Measurements from ENCODE around the gene URGCP.
A peak's percentile ranks its signal among the peaks of the same experiment; 100 is the strongest.

URGCP gene, protein sequence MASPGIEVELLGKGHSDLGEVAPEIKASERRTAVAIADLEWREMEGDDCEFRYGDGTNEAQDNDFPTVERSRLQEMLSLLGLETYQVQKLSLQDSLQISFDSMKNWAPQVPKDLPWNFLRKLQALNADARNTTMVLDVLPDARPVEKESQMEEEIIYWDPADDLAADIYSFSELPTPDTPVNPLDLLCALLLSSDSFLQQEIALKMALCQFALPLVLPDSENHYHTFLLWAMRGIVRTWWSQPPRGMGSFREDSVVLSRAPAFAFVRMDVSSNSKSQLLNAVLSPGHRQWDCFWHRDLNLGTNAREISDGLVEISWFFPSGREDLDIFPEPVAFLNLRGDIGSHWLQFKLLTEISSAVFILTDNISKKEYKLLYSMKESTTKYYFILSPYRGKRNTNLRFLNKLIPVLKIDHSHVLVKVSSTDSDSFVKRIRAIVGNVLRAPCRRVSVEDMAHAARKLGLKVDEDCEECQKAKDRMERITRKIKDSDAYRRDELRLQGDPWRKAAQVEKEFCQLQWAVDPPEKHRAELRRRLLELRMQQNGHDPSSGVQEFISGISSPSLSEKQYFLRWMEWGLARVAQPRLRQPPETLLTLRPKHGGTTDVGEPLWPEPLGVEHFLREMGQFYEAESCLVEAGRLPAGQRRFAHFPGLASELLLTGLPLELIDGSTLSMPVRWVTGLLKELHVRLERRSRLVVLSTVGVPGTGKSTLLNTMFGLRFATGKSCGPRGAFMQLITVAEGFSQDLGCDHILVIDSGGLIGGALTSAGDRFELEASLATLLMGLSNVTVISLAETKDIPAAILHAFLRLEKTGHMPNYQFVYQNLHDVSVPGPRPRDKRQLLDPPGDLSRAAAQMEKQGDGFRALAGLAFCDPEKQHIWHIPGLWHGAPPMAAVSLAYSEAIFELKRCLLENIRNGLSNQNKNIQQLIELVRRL

DNA sequence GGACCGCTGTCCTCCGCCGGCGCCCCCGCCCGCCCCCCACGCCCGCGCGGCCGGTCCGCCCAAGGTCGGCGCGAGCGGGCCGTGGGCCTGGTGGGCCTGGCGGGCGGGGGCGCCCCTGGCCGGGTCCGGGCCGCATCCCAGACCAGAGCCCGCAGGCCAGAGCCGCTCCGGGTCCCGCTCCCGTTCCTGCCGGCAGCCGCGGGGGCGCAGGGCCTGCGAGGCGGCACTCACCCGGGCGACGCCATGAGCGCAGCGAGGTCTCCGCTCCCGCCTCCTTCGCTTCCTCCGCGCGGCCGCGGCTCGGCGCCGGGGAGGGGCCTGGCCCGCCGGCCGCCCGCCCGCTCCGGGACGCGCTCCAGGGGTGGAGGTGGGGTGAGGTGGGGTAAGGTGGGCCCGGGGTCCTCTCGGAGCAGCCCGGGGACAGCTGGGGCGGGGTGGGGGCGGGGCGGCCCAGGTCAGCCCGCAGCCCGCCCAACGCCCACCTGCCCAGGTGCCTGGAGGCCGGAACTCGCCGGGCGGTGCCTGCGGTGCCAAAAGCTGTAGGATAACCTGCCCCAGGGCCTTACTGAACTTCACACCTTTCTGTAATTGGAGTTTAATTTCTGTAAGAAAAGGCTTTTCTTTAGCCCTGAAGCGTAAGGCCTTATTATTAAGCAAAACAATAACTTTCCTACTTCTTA lies at the start of gene URGCP:
URGCP (minus strand) TSS at position 266 of the 680 bp plus-strand sequence; CDS start at position 245, 21 bp downstream.
- DNase-seq (ENCODE audit: low spot score), result peak; percentile 36

DNA sequence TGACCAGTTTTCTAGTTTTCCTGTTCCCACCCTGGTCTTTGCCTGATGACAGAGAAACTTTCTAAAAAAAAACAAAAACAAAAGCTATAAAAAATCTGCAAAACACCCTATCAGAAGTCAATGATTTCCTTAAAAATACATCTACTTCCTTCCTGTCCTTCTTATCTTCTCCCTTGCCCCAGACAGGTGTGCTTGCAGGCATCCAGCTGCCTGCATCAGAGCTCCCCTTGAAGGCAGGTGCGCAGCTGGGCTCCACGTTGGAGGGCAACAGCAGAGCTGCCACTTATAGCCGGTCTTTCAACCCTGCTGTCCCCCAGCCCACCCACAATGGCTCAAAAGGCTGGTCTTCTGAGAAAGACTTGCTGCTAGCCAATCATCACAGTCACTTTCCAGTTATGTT lies 49.6 kb upstream of the URGCP start:
- DNase-seq (ENCODE audit: low spot score), result no peak

DNA sequence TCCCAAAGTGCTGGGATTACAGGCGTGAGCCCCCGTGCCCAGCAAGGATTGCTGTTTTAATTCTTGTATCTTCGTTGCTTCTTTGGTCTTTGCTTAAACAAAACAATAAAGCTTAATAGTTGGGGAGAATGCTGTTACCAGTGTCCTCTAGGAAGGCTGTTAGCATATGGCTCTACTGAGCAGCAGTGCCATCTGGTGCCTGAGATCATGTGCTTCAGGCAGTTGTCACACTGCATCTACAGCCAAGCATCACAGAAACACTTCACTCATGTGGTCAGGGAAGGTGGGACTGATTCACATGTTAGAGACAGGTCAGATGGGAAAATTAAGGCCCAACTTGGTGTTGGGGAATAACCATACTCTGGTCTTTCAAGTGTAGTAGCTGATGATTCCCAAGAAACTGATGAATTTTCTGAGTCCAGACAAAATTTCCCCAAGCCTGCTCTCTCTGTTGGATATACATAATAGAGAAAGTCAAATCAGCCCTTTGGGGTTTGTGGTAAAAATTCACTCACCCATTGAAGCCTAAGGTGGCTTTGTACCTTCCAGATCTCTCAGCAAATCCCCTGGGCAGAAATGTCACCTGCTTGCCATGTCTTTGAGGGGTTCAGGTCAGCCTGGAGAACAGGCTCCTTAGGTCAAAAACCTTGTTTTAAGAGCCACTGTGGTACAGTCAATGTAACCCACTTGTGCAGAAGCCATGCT lies 48.3 kb upstream of the URGCP start:
- DNase-seq (ENCODE audit: low spot score), result no peak

DNA sequence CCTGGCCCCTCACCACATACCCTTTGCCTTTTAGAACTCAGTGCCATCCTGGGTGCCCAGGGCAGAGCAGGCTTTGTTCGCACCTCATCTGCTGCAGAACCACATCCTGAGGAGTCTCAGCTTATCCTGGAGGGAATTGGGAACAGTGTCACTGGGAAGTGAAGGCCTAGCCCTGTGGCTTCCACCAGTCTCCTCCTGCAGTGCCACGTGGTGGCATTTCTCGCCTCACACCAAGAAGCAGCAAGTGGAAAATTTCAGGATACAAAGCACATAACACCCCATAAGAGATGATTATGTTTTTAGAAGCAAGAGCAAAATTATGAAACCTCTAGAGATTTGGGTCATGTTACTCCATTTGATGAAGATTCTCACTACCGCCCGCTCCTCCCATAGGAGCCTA lies 46.7 kb upstream of the URGCP start:
- no peak for DNase-seq (ENCODE audit: low spot score)

DNA sequence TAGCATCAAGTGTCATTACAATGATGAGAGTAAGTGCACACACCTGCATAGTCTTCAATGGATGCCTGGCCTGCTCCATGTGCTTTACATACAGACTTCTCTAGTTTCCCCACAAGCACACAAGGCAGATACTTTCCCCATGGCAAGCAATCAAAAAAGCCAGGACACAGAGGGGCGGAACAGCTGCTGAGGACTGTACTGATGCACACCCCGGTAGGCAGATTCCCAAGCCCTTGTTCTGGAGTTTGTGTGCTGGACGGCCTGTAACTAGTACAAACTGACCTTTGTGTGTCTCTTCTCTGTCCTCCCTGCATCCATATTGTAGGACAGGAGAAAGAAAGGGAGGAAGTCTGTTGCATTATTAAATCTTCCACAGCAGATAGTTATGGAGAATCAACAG lies 45.6 kb upstream of the URGCP start:
- DNase-seq (ENCODE audit: low spot score), result no peak

DNA sequence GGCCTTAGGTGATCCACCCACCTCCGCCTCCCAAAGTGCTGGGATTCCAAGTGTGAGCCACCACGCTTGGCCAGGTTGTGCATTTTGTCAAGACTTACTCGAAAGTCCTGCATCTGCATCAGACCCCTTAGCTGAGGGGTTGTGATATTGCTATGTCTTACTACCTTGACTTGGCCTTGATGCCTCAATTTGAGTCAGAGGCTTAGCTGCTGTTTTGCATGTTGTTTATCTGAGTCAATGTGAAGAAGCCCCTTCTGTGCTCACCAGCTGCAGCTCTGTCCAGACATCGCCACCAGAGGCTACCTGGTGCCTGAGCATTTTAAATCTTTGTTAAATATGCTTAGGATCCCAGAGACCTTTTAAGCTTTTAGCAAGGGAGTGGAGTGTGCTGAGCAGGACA lies 37.9 kb upstream of the URGCP start:
- no peak for DNase-seq (ENCODE audit: low spot score)

DNA sequence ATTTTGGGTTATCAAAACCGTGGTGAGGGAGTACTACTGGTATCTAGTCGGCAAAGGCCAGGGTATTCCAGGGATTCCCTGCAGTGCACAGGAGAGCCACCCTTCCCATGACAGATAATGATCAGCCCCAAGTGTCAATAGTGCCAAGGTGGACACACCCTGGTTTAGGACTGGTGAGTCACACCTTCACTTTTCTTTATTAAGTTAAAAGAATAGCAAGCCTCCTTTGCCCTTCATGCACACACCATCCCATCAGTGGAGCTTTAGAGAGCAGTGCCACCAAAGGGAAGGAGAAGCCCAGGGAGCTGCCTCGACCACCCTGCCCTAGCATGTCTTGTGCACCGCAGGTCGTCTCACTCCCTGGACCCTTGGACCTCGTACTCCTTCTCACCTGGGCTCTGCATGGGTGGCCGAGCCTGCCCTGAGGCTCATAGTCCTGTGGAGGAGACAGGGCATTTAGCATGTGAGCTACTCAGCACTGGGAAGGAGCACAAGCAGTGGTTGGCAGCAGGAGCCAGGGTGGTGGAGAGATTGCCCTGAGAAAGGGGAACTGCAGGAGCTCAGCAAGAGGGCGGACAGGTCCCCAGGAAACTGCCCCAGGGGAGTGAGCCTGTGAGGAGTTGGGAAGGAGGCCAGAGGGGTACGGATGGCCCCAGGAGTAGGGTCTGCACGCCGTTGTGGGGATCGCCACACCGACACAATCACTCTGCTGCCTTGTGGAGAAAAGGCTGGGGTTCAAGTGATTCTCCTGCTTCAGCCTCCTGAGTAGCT lies 37.2 kb upstream of the URGCP start:
- no peak for DNase-seq (ENCODE audit: low spot score)

DNA sequence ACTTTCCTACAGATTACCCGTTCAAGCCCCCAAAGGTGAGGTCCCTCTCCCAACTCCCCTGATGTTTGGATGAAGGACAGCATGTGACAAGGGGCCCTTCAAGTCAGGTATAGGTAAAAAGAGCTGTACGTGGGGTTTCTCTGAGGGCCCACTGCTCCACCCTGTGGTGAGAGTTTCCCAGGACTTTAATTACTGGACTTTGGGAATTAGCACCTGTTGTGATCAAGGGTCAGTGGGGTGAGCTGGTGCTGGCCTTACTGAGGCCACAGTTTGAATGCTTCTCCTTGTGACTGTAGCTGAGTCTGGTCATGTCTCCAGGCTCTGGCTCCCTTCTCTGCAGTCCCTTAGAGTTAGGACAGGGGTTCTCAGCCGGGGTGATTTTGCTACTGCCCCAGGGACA lies 36.6 kb upstream of the URGCP start:
- no peak for DNase-seq (ENCODE audit: low spot score)

DNA sequence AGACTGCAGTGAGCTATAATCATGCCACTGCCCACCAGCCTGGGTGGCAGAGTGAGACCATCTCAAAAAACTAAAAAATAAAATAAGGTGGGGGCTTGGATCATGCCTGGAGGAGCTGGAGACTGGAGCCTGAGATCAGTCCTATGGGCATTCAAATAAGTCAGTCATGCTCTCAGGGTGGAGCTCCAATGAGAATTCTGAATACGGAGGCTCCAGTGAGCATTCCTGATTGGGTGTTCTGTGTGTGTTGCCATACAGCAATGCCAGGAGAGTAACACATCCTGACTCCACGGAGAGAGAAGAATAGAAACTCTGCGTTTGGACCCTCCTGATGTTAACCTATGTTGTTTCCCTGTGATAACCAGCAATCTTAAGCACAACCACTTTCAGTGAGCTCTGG lies 35.9 kb upstream of the URGCP start:
- DNase-seq (ENCODE audit: low spot score), result no peak

DNA sequence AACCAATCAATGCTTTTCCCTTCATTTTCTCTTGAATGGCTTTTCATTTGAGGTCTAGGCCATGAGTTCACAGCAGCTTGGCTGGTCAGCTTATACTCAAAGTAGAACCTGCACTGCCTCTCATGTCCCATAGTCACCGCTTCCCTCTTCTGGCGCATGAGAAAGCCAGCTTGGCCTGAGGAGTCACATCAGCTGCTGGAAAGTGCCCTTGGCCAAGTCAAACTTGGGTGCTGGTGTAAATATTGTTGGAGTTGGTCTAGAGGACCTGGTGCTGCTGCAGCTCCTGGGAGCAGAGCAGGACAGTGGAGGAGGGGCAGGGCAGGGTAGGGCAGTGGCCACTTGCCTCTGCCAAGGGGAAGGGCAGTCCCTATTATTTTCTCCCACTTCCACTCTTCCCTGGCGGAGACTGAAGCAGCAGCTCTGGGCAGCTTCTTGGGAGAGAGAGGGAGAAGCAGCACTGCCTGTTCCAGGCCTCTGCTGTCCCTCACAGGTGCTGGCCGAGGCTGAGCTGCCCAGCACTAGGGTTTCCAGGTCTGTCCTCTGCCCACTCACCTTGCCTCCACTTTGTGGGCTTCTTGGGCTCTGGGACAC lies 32.6 kb upstream of the URGCP start:
- DNase-seq (ENCODE audit: low spot score), result no peak

DNA sequence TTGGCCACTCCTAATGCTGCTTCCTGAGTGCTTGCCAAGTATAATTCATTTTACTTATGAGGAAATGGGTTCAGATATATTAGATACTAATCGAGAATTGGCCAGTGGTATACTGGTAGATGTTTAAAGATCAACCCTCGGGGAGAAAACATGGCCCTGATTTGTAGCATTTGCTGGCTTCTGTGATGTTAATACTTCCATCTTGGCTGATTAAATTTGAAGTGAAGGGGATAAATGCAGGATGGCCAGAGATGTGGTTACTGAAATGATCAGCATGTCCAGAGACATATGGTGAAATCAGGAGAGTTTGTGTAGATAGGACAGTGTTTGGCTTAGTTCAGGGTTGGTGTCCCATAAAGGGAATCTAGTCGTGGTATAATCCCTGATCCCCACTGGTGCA lies 31.0 kb upstream of the URGCP start:
- no peak for DNase-seq (ENCODE audit: low spot score)

DNA sequence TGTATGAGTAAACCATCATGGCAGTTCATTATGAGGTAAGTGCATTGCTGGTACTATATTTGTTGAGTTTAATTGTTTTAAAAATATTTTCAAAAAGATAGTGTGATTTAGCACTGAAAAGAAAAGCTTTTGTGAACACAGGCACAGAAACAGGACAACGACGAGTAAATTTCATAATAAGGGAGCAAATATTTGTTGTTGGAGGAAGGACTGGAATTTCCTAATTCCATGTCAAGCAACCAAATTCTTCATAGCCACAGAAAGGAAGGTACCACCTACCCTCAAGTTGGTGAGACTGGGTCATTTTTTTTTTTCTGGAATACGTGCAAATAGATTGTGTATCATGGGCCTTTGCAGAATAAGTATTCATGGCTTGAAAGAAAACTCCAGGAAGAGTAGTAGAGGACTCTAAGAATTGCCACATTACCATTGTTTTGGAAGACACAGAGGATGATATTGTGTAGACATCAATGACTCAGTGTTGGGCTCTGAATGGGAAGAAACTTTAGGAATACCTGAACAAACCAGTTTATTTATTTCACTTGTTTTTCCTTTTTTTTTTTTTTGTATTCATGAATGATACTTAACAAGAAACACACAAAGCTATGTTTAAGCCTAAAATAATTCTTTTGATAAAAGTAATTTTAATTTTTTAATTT lies 27.6 kb upstream of the URGCP start:
- DNase-seq (ENCODE audit: low spot score), result no peak

DNA sequence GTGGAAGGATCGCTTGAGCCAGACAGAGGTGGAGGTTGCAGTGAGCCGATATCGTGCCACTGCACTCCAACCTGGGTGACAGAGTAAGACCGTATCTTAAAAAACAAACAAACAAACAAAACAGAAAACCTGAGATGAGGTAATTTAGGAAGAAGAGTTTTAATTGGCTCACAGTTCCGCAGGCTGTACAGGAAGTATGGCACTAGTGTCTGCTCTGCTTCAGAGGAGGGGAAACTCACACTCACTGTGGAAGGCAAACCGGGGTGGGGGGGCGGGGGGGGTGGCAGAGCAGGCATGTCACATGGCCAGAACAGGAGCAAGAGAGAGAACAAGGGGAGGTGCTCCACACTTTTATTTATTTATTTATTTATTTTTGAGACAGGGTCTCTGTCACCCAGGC lies 24.9 kb upstream of the URGCP start:
- peak; percentile 8 for DNase-seq (ENCODE audit: low spot score)

DNA sequence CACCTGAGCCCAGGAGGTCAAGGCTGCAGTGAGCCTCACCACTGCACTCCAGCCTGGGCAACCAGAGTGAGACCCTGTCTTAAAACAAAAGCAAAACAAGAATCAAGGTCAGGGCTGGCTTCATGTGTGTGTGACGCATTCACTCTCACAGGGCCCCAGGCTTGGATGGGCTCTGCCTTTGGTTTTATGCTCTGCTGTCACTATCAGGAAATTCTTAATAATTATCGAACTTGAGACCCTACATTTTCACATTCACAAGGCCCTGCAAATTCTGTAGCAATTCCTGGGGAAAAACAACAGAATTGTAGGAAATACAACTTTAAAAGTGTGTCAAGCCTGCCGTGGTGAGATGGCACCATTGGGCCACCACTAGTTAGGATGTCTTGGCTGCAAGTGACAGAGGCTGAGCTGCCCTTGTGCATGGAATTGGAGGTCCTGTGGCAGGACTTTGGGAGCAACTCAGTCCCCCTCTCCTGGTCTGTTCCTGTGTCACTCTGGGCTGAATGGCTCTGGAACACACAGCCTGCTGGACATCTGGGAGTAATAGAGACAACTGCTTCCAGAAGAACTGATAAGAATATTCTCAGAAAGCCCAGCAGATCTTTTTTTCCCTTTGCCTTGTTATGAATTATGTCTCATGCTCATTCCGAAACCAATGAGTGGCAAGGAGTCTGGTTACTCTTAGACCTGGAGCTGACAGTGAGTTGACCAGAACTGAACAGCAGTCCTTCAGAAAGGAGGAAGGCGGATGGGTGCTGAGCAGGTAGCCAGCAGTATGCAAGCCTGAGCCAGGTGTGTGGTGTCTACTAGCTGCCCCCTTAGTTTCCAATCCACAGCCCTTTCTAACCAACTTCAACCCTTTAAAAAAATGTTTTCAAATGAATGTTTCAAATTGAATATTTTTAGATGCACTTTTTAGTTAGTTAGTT lies 23.4 kb upstream of the URGCP start:
- no peak for DNase-seq (ENCODE audit: low spot score)

DNA sequence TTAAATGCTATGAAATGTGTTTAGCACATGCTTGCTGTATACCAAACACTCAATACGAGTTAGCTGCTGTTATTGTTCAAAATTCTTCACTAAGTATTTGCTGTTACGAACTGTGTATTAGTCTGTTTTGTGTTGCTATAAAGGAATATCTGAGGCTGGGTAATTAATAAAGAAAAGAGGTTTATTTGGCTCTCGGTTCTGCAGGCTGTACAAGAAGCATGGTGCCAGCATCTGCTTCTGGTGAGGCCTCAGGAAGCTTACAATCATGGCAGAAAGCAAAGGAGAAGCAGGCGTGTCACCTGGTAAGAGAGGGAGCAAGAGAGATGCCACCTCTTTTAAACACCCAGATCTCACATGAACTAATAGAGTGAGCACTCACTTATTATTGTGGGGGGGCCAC lies 21.4 kb upstream of the URGCP start:
- DNase-seq (ENCODE audit: low spot score), result no peak

DNA sequence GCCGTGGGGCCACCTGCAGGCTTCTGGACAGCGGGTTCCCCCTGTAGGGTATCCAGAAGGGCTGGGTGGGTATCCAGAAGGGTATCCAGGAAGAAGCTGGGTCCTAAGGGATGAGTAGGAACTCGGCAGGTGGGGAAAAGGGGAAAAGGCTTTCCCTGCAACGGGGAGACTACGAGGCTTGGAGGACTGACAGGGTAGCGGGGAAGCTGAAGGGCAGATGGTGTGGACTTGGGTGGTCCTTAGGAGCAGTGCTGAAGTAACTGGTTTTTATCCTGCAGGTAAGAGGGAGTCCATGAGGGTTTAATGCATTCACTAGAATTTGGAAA lies 20.4 kb upstream of the URGCP start:
- no peak for DNase-seq (ENCODE audit: low spot score)

DNA sequence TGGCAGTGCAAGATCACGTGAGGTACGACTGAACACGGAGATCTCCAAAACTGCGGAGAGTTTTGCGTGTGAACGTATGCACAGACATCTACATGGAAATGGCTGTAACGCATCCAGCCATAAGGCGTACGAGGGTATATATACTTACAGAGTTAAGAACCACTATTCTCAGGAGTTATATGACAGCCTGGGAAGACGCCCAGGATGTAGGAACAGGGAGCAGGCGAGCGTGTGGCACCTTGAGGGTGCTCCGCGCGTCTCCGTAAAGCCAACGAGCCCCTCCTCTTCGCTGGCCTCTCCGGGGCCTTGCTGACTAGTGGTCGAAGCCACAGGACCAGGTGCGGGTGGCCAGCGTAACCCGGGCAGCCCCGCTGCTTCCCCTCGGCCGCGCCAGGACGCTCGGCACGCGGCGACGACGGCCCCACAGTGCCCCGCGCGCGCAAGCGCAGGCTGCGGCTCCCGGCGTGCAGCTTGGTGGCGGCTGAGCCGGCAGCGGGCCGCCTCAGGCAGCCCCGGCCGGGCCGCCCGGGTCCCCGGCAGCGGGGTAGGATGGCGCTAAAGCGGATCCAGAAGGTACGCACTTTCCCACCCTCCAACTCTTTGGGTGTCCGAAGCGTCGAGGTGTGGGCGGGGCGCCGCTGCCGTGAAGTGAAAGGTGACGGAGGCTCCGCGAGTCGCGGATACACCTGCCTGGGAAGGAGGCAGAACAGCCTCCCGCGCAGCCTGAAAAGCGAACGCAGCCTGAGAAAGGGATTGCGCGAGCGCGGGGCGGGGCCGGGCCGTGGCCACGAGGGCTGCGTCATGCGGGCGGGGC lies 19.8 kb upstream of the URGCP start, which contains the start of gene UBE2D4:
UBE2D4 (plus strand) TSS at position 453 of the 814 bp plus-strand sequence; CDS start at position 550, 97 bp downstream.
- DNase-seq (ENCODE audit: low spot score), result peak; percentile 84

DNA sequence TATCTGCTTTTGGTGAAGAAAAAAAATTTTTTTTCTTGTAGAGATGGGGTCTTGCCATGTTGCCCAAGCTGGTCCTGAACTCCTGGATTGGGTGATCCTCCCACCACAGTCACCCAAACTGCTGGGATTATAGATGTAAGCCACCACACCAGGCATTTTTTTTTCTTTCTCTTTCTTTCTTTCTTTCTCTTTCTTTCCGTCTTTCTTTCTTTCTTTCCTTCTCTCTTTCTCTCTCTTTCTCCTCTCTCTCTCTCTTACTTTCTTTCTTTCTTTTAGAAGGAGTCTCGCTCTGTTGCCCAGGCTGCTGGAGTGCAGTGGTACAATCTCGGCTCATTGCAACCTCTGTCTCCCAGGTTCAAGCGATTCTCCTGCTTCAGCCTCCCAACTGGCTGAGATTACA lies 16.3 kb upstream of the URGCP start:
- DNase-seq (ENCODE audit: low spot score), result no peak

Measured in CD4-positive, alpha-beta T cell treated with Interleukin-6 at 100 ng/mL for 8 hours (primary cell).